Smooth muscle cell of the brain vasculature (primary cell): ENCODE data around the gene ACAA2.

Experiments
- DNase-seq: peaks from one replicate; pipeline ENCODE4 v3.0.0-alpha.2; 2012; ENCODE audit warnings: low read depth, low spot score

ACAA2 gene

GRCh38 chr18:49767111-49768050 lies 46.0 kb downstream of the ACAA2 start:
- DNase-seq, result no peak

GRCh38 chr18:49766646-49767045 lies 46.7 kb downstream of the ACAA2 start:
- no peak for DNase-seq

GRCh38 chr18:49764032-49764431 lies 49.3 kb downstream of the ACAA2 start:
- no peak for DNase-seq

- no peak for DNase-seq
Observed at GRCh38 chr18:49763590-49763989, 49.7 kb downstream of the ACAA2 start.

GRCh38 chr18:49762191-49763077 lies 50.9 kb downstream of the ACAA2 start:
- no peak for DNase-seq

DNA sequence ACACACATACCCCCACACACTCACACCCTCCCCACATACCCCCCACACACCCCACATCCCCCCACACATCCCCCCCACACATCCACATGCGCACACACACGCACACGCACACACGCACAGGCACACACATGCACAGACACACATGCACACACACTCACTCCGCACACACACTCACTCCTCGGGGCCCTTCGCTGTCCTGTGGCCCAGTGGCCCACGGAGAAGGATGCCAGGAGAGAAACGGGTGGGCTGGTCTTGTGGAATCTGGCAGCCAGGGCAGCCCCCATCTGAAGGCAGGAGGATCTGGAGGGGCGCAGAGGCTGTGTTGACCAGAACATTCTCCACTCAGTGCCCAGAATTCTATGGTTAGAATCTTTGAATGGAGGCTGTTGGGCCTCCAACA lies 51.6 kb downstream of the ACAA2 start:
- DNase-seq, result no peak

DNA sequence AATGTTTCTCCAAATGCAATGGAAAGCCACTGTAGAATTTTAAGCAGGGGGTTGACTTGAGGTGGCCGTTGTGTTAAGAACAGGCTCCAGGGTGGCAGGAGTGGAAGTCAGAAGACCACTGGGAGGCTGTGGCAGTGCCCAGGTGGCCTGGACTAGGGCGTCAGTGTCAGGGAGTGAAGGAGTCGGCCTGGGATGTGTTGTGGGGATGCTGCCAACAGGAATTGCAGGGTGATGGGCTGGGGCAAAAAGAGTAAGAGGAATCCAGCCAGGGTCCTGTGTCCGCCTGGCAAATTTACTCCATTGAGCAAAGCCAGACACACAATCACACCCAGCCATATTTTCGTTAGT lies 55.1 kb downstream of the ACAA2 start:
- no peak for DNase-seq

- no peak for DNase-seq
Observed at GRCh38 chr18:49757513-49758262, 55.6 kb downstream of the ACAA2 start.

GRCh38 chr18:49756671-49757362 lies 56.5 kb downstream of the ACAA2 start:
- DNase-seq, result no peak

GRCh38 chr18:49756135-49756534 lies 57.2 kb downstream of the ACAA2 start:
- no peak for DNase-seq

DNA sequence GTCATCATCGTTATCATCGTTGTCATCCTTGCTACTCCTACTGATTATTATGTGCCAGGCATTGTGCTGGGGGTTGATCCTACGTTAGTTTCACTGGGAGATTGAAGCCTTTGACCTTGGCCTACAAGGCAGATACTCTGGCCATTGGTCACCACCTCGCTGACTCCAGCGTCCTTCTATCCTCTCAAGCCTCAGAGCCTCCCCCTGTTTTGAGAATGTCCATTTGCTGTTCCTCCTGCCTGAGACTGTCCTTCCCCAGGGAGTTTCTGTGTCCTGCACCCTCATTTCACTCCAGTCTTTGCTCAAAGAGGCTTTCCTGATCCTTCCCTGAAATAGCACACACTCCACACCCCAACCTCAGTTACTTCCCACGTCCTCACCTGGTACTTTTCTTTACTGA lies 57.8 kb downstream of the ACAA2 start:
- DNase-seq, result no peak

DNA sequence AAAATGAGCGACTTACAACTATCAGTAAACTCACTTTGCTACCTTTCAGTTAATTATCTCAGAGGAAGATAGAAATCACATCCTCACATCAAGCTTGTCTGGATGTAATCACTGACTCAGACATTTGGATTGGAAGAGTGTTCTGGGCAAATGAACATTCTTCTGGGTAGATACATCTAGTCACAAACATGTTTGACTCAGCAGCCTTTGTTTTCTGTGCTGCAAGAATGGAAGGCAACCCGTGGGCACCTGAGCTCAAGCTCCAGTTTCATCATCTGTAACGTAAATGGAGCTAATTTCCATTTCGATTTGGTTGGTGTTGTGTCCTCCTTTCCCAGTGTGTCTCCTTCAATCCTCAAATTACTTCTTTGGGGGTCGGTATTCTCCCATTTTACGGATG lies 58.5 kb downstream of the ACAA2 start:
- no peak for DNase-seq

GRCh38 chr18:49753643-49754042 lies 59.7 kb downstream of the ACAA2 start:
- DNase-seq, result no peak

DNA sequence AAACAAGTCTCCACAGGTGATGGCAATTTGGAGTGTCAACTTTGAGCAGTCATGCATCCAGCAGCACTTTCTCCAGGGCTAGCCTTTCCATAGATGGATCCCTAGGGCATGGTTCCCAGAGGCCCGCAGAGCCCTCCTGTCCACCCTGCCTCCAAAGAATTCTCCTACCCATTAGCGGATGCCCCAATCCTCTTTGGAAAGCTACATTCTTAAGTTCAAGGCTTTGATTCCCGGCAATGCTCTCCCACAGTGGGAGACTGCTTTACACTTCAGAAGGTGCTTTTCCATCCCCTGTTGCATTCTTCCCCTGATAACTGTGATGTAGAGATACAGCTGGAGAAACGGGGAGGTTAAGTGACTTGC lies 61.3 kb downstream of the ACAA2 start:
- no peak for DNase-seq

- DNase-seq, result no peak
Observed at GRCh38 chr18:49751427-49752094, 61.8 kb downstream of the ACAA2 start.

GRCh38 chr18:49749563-49749962 lies 63.8 kb downstream of the ACAA2 start:
- DNase-seq, result no peak

- no peak for DNase-seq
Observed at GRCh38 chr18:49747876-49748275, 65.5 kb downstream of the ACAA2 start.

DNA sequence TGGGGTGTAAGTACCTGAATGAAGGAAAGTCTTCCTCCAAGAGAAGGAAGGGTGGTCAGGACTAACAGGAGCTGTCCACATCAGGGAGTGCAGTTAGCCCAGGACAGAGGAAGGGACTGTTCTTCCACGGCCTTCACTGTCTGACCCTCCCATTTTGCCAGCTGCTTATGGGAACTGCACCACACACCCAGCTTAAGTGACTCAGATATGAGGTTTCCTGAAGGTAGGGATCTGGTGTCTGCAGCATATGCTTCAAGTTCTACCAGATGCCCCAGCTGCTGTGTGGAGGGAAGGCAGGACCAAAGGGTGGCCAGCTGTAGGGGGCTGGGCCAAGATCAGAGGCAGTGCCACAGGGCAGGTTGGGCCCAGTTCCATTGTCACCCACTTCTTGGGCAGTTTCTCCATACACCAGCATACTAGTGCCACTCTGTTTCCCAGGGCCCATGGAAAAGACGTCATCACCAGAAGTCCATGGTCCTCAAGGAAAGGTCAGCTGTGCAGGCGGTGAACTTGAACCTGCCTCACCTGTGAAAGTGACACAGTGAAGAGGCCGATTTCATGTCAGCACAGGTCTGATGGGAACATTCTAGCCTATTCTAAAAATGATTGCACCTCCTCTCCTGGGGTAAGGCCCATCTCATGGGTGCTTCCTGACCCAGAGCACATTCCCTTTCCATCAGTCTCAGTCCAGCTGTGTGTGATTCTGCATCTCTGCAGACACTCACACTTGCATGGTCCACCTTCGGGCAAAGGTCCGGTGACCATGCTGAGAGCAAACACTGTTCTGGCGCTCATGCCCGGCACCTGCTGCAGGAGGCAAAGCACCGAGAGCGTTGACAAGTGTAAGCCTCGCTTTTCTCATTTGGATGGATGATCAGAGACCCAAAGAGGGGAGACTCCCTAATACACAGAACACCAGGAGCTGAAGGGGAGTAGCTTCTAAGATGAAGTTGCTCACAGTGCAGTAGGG lies 68.0 kb downstream of the ACAA2 start:
- DNase-seq, result no peak

- DNase-seq, result no peak
Observed at GRCh38 chr18:49744376-49745008, 68.8 kb downstream of the ACAA2 start.
